H9 (cell line): ENCODE results near the gene PLA2G2F. TPM values are rescaled to one million over a fixed set of nuclear protein-coding genes. Genes with fewer than 3 reads are reported as not detected.

ENCODE experiments used
- DNase-seq: peaks from one replicate; pipeline ENCODE4 v3.0.0-alpha.2; 2017
- H2AFZ ChIP-seq: one replicate; pipeline ENCODE4 v1.6.1; 2013; ENCODE audit warnings: mild to moderate bottlenecking, low read length, control low read depth, moderate library complexity
- H2AK5ac ChIP-seq: 2 replicates; pipeline ENCODE4 v1.6.1; 2013; ENCODE audit warnings: low read length, control low read depth, mixed read lengths; ENCODE audit not compliant: insufficient read length
- H2BK120ac ChIP-seq: one replicate; pipeline ENCODE4 v1.6.1; 2013; ENCODE audit warnings: low read depth, mild to moderate bottlenecking, low read length, control low read depth, inconsistent platforms; ENCODE audit not compliant: poor library complexity, severe bottlenecking
- H2BK12ac ChIP-seq: 2 replicates; pipeline ENCODE4 v1.6.1; 2013; ENCODE audit warnings: low read length, control low read depth, mixed read lengths, low read depth; ENCODE audit not compliant: insufficient read length
- H2BK15ac ChIP-seq: 2 replicates; pipeline ENCODE4 v1.6.1; 2013; ENCODE audit warnings: low read depth, low read length, control low read depth
- H2BK20ac ChIP-seq: one replicate; pipeline ENCODE4 v1.6.1; 2013; ENCODE audit warnings: low read depth, mild to moderate bottlenecking, low read length, control low read depth, inconsistent platforms; ENCODE audit not compliant: poor library complexity, severe bottlenecking
- H2BK5ac ChIP-seq: 2 replicates; pipeline ENCODE4 v1.6.1; 2013; ENCODE audit warnings: low read length, control low read depth, mixed read lengths; ENCODE audit not compliant: insufficient read length
- H3K14ac ChIP-seq: 2 replicates; pipeline ENCODE4 v1.6.1; 2013; ENCODE audit warnings: low read length, control low read depth; ENCODE audit not compliant: insufficient read depth
- H3K18ac ChIP-seq: 2 replicates; pipeline ENCODE4 v1.6.1; 2013; ENCODE audit warnings: low read depth, mild to moderate bottlenecking, mixed read lengths, low read length, control low read depth; ENCODE audit not compliant: insufficient read length
- H3K23ac ChIP-seq: 2 replicates; pipeline ENCODE4 v1.6.1; 2013; ENCODE audit warnings: low read length, control low read depth, mixed read lengths, low read depth; ENCODE audit not compliant: insufficient read length
- H3K23me2 ChIP-seq: 2 replicates; pipeline ENCODE4 v1.6.1; 2013; ENCODE audit warnings: low read depth, mild to moderate bottlenecking, mixed read lengths, low read length, control low read depth; ENCODE audit not compliant: insufficient read length, poor library complexity, severe bottlenecking
- H3K27ac ChIP-seq: 2 replicates; pipeline ENCODE4 v1.5.1; 2013; ENCODE audit warnings: low read length, control low read depth, mixed read lengths, low read depth; ENCODE audit not compliant: insufficient read length
- H3K27me3 ChIP-seq: 2 replicates; pipeline ENCODE4 v1.6.1; 2013; ENCODE audit warnings: low read length, control low read depth, inconsistent platforms; ENCODE audit not compliant: insufficient read depth
- H3K4ac ChIP-seq: 2 replicates; pipeline ENCODE4 v1.6.1; 2013; ENCODE audit warnings: low read depth, mild to moderate bottlenecking, control low read depth, inconsistent platforms, low read length, moderate library complexity
- H3K4me1 ChIP-seq: 2 replicates; pipeline ENCODE4 v1.6.1; 2013; ENCODE audit warnings: low read length, control low read depth, inconsistent platforms; ENCODE audit not compliant: insufficient read depth
- H3K4me2 ChIP-seq: 2 replicates; pipeline ENCODE4 v1.6.1; 2013; ENCODE audit warnings: low read length, control low read depth, mixed read lengths; ENCODE audit not compliant: insufficient read length, insufficient read depth
- H3K56ac ChIP-seq: 2 replicates; pipeline ENCODE4 v1.6.1; 2013; ENCODE audit warnings: low read depth, mild to moderate bottlenecking, mixed read lengths, low read length, control low read depth; ENCODE audit not compliant: insufficient read length
- H3K79me1 ChIP-seq: 2 replicates; pipeline ENCODE4 v1.6.1; 2013; ENCODE audit warnings: low read depth, mild to moderate bottlenecking, moderate library complexity, low read length, control low read depth, inconsistent platforms; ENCODE audit not compliant: insufficient read depth, poor library complexity, severe bottlenecking
- H3K79me2 ChIP-seq: 2 replicates; pipeline ENCODE4 v1.6.1; 2013; ENCODE audit warnings: low read length, control low read depth, inconsistent platforms; ENCODE audit not compliant: insufficient read depth
- H3K9ac ChIP-seq: 2 replicates; pipeline ENCODE4 v1.6.1; 2013; ENCODE audit warnings: low read length, control low read depth, mixed read lengths; ENCODE audit not compliant: insufficient read length; ENCODE audit errors: extremely low read depth
- H3K9me3 ChIP-seq: one replicate; pipeline ENCODE4 v1.6.1; 2013; ENCODE audit warnings: low read depth, low read length, inconsistent platforms; ENCODE audit not compliant: control insufficient read depth
- H3T11ph ChIP-seq: one replicate; pipeline ENCODE4 v1.6.1; 2013; ENCODE audit warnings: mild to moderate bottlenecking, low read length, control low read depth, inconsistent platforms
- H4K20me1 ChIP-seq: one replicate; pipeline ENCODE4 v1.6.1; 2013; ENCODE audit not compliant: control insufficient read depth, insufficient read length, insufficient read depth
- H4K5ac ChIP-seq: 2 replicates; pipeline ENCODE4 v1.6.1; 2013; ENCODE audit warnings: low read depth, mild to moderate bottlenecking, mixed read lengths, low read length, control low read depth; ENCODE audit not compliant: insufficient read length
- H4K8ac ChIP-seq: replicated peaks from 2 replicates; pipeline ENCODE4 v1.6.1; 2013; ENCODE audit warnings: low read length, control low read depth, mixed read lengths, low read depth; ENCODE audit not compliant: insufficient read length
- H4K91ac ChIP-seq: 2 replicates; pipeline ENCODE4 v1.6.1; 2013; ENCODE audit warnings: low read depth, mild to moderate bottlenecking, moderate library complexity, mixed read lengths, low read length, control low read depth; ENCODE audit not compliant: insufficient read length
- H3K27ac Mint-ChIP-seq, 3 experiments: 2 replicates in 2 of 3; 3 replicates in 1 of 3; pipeline ENCODE4 v1.8.0; 2020 to 2021; ENCODE audit warnings: mixed read lengths in 3 of 3, mild to moderate bottlenecking in 1 of 3, moderate library complexity in 1 of 3
- H3K27me3 Mint-ChIP-seq: 2 replicates; pipeline ENCODE4 v1.8.0; 2021; ENCODE audit warnings: low read depth, mild to moderate bottlenecking, moderate library complexity, mixed read lengths
- H3K36me3 Mint-ChIP-seq, 3 experiments: 2 replicates in 2 of 3; 3 replicates in 1 of 3; pipeline ENCODE4 v1.8.0; 2020 to 2021; ENCODE audit warnings: low read depth in 3 of 3, mixed read lengths in 3 of 3; ENCODE audit not compliant: insufficient read depth in 1 of 3
- H3K4me1 Mint-ChIP-seq, 2 experiments: 2 replicates each; pipeline ENCODE4 v1.8.0; 2020; ENCODE audit warnings: mixed read lengths in 2 of 2
- H3K4me3 Mint-ChIP-seq, 2 experiments: 2 replicates in 1 of 2; 3 replicates in 1 of 2; pipeline ENCODE4 v1.8.0; 2020 to 2021; ENCODE audit warnings: mild to moderate bottlenecking in 2 of 2, mixed read lengths in 2 of 2, moderate library complexity in 1 of 2
- H3K9me3 Mint-ChIP-seq, 2 experiments: 2 replicates in 1 of 2; 3 replicates in 1 of 2; pipeline ENCODE4 v1.8.0; 2020; ENCODE audit warnings: mild to moderate bottlenecking in 2 of 2, mixed read lengths in 2 of 2, moderate library complexity in 1 of 2
- WGBS: extraction: QIAGEN DNeasy Blood & Tissue Kit; methylation state at CpG from one replicate; pipeline ENCODE4 v1.1.7; 2013; ENCODE audit warnings: missing lambda C conversion rate, low lambda C conversion rate, mixed read lengths; ENCODE audit not compliant: insufficient read length; ENCODE audit errors: extremely low coverage; 5-methylcytosine and 5-hydroxymethylcytosine counted together
- total RNA-seq: library from RNA; stranded (reverse); gene quantifications from 2 replicates; pipeline ENCODE4 v1.2.1, GENCODE V29; 2021
- TF ChIP-seq, protein P1 (sequence below): fragments of 200-600 bp; sonication (generic); conservative IDR thresholded peaks from 3 replicates; pipeline ENCODE4 v1.8.0; 2021; ENCODE audit warnings: antibody characterized with exemption, mild to moderate bottlenecking

The PLA2G2F gene
- total RNA-seq, 1 experiment from 2014 or later: not detected

DNA sequence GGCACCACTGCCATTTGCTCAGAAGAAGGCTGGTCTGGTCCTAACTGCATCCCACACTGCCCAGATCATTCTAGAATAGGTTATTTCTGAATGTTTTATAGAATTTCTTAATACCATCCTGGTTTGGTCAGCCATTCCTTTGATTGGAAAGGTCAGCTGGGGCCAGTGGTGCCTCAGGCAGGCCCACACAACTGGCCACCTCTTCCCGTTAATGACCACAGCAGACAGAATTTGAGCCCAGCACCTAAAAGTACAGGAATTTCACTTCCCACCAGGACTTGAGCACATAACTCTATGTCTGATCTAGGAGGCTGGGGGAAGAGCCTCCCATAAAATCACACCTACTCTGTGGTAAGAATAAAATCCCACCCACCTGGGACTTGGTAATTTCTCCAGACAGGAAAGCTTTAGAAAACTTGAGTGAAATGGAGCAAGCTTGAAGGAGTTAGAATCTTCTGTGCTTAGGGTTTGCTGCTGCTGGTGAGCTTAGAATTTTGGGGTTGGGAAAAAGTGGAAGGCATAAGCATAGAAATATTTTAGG, 53.8 kb downstream of the PLA2G2F start:
- H3K9me3 Mint-ChIP-seq: no peaks in the 10 kb centered on the region
- H3K27me3 Mint-ChIP-seq: peaks cover 52% of the 10 kb centered on the region
- Histone ChIP-seq H3K27ac (no peak overlapping the region), H3K4me2 (no peak overlapping the region), H2AFZ (no peak overlapping the region), H3K9ac (no peak overlapping the region), H3K56ac (no peak overlapping the region), H3K14ac (no peak overlapping the region), H4K8ac (no peak overlapping the region), H3K18ac (no peak overlapping the region), H3K4me1 (no peaks in the 10 kb centered on the region), H2AK5ac (no peak overlapping the region), H3K23ac (no peak overlapping the region), H4K20me1 (no peaks in the 10 kb centered on the region), H3K27me3 (no peaks in the 10 kb centered on the region; the same call in 1 of the 2 replicates), H3K4ac (no peak overlapping the region), H4K91ac (no peak overlapping the region), H3K79me1 (no peaks in the 10 kb centered on the region), H3K23me2 (no peaks in the 10 kb centered on the region), H3K9me3 (no peaks in the 10 kb centered on the region), H4K5ac (no peak overlapping the region), H2BK15ac (no peak overlapping the region), H2BK20ac (no peak overlapping the region), H2BK120ac (no peak overlapping the region), H2BK12ac (no peak overlapping the region), H2BK5ac (no peak overlapping the region), H3T11ph (no peak overlapping the region), H3K79me2 (no peaks in the 10 kb centered on the region)
- TF ChIP-seq, protein P1, sequence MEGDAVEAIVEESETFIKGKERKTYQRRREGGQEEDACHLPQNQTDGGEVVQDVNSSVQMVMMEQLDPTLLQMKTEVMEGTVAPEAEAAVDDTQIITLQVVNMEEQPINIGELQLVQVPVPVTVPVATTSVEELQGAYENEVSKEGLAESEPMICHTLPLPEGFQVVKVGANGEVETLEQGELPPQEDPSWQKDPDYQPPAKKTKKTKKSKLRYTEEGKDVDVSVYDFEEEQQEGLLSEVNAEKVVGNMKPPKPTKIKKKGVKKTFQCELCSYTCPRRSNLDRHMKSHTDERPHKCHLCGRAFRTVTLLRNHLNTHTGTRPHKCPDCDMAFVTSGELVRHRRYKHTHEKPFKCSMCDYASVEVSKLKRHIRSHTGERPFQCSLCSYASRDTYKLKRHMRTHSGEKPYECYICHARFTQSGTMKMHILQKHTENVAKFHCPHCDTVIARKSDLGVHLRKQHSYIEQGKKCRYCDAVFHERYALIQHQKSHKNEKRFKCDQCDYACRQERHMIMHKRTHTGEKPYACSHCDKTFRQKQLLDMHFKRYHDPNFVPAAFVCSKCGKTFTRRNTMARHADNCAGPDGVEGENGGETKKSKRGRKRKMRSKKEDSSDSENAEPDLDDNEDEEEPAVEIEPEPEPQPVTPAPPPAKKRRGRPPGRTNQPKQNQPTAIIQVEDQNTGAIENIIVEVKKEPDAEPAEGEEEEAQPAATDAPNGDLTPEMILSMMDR: no peak
- DNase-seq: no peak
- no peak overlapping the region for H3K27ac Mint-ChIP-seq
- no peak overlapping the region for H3K4me3 Mint-ChIP-seq
- H3K4me1 Mint-ChIP-seq: peaks cover 12 to 18% of the 10 kb centered on the region in 2 experiments
- H3K36me3 Mint-ChIP-seq: no peaks in the 10 kb centered on the region; a peak in 1 of 7 replicates
- no CpG with 5 or more reads among the region's 1 CpG for WGBS
